Choroid plexus epithelial cell (primary cell): ENCODE measurements around the gene CCM2.

Source experiments
- DNase-seq: peaks from one replicate; pipeline ENCODE4 v3.0.0-alpha.2; 2010; ENCODE audit warnings: low read depth
- H3K4me3 ChIP-seq: 2 replicates; pipeline ENCODE4 v1.5.1; 2011; ENCODE audit warnings: low read depth, mild to moderate bottlenecking, control low read depth, low read length, moderate library complexity
- CTCF ChIP-seq: conservative IDR thresholded peaks from 2 replicates; pipeline ENCODE4 v1.5.1; 2011; ENCODE audit warnings: low read depth, mild to moderate bottlenecking, control low read depth, inconsistent platforms, low read length, moderate library complexity

Gene CCM2

GRCh38 chr7:45073031-45073785 lies 73.2 kb downstream of the CCM2 start:
- peak; percentile 41 for DNase-seq
- peak; percentile 14 for TF ChIP-seq CTCF
- no peak overlapping the region for H3K4me3 ChIP-seq

- no peak for DNase-seq
- no peak for TF ChIP-seq CTCF
- H3K4me3 ChIP-seq, result no peak overlapping the region
Measured at GRCh38 chr7:45073786-45074527, 74.0 kb downstream of the CCM2 start.

DNA sequence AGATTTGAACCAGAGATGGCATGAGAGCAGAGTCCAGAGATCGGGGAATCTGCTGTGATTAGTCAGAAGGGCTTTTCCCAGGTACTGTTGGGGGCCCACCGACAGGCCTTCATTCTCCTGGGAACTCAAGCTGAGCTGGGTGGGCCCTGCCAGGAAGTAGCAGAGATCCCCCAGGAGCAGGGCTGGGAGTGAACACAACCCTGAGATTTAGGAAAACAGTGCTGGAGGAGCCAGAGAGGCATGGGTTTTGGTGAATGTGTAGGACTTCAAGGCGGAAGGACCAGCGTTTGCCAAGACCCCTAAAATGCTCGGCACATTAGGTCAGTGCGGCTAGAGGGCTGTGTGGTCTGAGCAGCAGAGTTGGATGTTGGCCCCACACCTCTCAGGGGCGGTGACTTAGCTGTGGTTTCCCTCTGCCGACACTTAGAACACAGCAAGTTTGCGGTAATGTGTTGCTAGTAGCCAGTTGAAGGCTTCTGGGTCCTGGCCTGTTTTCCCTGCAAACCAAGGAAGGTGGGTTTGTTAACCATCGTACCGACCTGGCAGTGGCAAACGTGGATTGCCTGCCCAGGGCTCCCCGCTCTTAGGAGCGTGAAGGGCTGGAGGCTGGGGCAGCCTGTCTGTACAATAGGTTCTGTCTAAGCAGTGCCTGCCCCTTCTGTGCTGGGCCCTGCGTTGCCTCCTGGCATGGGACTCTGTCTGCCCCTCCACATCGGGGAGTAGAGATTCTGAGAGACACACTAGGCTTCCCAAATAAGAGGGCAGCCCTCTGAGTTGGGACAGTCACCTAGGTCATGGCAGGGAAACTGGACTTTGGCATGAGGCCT lies 74.7 kb downstream of the CCM2 start:
- TF ChIP-seq CTCF, result no peak
- DNase-seq, result no peak
- no peak overlapping the region for H3K4me3 ChIP-seq

DNA sequence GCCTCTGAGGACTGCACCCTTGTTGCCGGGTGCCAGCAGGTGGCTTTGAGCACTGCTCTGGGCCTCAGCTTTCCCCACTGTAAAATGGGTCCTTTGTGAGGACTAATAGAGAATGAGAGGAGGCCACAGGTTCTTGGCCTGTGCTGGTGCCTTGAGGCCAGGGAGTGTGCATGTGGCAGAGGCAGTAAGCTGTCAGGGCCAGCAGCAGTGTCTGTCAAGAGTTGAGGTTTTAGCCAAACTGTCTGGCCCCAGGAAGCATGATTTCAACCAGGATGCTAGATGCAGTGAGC lies 75.3 kb downstream of the CCM2 start:
- no peak overlapping the region for H3K4me3 ChIP-seq
- DNase-seq, result no peak
- TF ChIP-seq CTCF, result no peak

- H3K4me3 ChIP-seq, result no peak overlapping the region
- TF ChIP-seq CTCF, result no peak
- DNase-seq, result no peak
Measured at GRCh38 chr7:45075871-45076796, 76.1 kb downstream of the CCM2 start.

DNA sequence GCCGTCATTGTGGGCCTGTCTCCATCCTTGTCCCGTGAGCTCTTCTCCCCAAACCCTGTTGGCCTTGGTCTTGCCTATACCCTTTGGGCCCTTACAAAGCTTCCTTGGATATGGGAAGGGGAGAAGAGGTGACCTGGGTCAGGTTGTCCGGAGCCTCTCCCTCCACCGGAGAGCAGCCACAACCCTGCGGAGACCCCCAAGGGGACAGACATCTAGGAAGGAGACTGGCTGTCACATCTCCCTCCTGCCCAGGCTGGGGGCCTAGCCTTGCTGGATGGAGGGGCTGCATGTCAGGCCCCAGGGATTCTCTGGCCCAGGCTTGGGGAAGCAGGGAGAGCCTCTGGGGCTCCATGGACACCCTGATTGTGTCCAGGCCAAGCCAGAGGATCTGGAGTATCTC lies 76.9 kb downstream of the CCM2 start:
- no peak for TF ChIP-seq CTCF
- no peak overlapping the region for H3K4me3 ChIP-seq
- no peak for DNase-seq
